ENCODE results near the gene PTCD2. TPM values are rescaled to one million over a fixed set of nuclear protein-coding genes. Genes with fewer than 3 reads are reported as not detected.
A peak's percentile ranks its signal among the peaks of the same experiment; 100 is the strongest.

PTCD2 gene
- total RNA-seq, 1 experiment from 2014 or later, result 19.9 TPM

- in situ Hi-C loops (cut with HindIII; ENCODE audit: low sequenced_read_pairs), result no loop called here
- no peak for DNase-seq (ENCODE audit: low spot score)
These were observed 52.2 kb downstream of the PTCD2 start for GRCh38 chr5:72372331-72372730.

DNA sequence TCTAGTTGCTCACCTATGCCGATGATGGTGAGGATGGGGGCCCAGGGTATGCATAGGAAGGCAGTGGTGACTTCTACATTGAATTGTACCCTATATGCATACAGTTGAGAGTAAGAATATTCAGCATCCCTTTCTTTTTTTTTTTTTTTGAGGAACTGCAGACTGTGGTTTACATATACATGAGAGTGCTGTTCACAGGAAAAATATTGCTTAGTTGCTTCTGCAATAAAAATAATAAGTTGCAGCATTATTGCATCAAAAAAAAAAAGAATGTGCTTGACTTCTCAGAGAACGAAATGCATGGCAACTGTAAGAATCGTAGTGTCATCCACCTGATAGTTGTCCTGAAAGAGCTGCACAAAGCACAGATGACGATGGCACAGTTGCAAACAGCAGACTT lies 52.8 kb downstream of the PTCD2 start:
- in situ Hi-C loops (cut with HindIII; ENCODE audit: low sequenced_read_pairs), result no loop called here

DNA sequence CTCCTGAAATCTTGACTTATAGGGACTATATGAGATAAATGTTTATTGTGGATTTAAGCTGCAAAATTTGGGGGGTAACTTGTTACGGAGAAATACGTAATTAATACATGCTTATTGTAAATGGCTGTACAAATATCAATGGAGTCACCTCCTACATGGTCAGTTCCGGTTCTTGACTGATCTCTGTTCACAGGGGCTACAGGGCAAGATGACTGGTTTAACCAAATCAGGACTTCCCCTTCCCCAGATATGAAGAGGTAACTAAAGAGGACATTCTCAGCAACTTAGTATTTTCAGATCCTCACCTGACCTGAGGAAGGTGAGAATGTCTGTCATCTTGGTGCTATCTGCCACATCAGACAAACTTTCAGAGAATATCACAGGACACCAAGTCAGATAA lies 54.7 kb downstream of the PTCD2 start:
- no peak for DNase-seq (ENCODE audit: low spot score)
- in situ Hi-C loops (cut with HindIII; ENCODE audit: low sequenced_read_pairs), result no loop called here

More for the DNA sequence above, 52.8 kb downstream of the PTCD2 start:
- DNase-seq (ENCODE audit: low spot score), result no peak

DNA sequence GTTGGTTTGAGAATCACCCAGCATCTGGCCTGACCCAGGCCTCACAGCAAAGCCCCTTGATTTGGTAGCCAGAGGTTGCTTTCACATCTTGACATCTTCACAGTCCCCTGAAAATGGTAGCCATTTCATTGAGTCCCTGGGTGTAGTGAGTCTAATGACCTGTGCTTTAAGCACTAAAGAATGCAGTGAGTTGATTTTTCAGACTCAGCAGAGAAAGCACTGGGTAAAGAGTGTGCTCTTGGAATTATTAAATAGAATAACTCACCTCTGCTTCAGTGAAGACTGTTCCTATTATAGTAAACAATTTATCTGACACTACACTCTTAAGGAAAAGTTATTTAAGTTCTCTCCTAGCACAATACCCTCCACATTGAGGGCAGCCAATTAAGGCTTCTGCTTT lies 56.2 kb downstream of the PTCD2 start:
- DNase-seq (ENCODE audit: low spot score), result no peak
- in situ Hi-C loops (cut with HindIII; ENCODE audit: low sequenced_read_pairs), result no loop called here

- in situ Hi-C loops (cut with HindIII; ENCODE audit: low sequenced_read_pairs), result no loop called here
- no peak for DNase-seq (ENCODE audit: low spot score)
These were observed 57.9 kb downstream of the PTCD2 start for GRCh38 chr5:72377910-72378638.

- in situ Hi-C loops (cut with HindIII; ENCODE audit: low sequenced_read_pairs), result no loop called here
- no peak for DNase-seq (ENCODE audit: low spot score)
These were observed 58.6 kb downstream of the PTCD2 start for GRCh38 chr5:72378639-72379289.

GRCh38 chr5:72379936-72380335 lies 59.8 kb downstream of the PTCD2 start:
- no peak for DNase-seq (ENCODE audit: low spot score)
- in situ Hi-C loops (cut with HindIII; ENCODE audit: low sequenced_read_pairs), result no loop called here

- no peak for DNase-seq (ENCODE audit: low spot score)
- in situ Hi-C loops (cut with HindIII; ENCODE audit: low sequenced_read_pairs), result no loop called here
These were observed 60.5 kb downstream of the PTCD2 start for GRCh38 chr5:72380492-72381274.

- no peak for DNase-seq (ENCODE audit: low spot score)
- in situ Hi-C loops (cut with HindIII; ENCODE audit: low sequenced_read_pairs), result no loop called here
These were observed 63.1 kb downstream of the PTCD2 start for GRCh38 chr5:72383280-72383679.

DNA sequence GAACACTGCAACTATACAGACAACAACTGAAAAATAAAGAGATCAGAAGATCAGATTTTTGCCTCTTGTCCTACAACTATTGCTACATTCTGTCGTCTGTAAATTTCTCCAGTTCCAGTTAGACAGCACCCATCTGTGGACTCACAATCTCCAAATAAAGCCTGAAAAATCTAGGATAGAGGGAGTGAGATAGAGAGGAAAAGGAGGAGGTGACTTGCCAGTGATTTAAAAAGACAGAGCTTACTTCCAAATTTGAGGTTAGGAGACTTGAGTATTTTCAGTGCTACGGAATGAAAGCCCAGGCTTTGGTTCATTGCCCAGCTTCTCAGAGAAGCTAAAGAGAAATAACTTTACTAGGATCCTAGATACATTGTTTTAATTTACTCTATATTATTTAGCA lies 63.6 kb downstream of the PTCD2 start:
- in situ Hi-C loops (cut with HindIII; ENCODE audit: low sequenced_read_pairs), result no loop called here

GRCh38 chr5:72386639-72387038 lies 66.5 kb downstream of the PTCD2 start:
- in situ Hi-C loops (cut with HindIII; ENCODE audit: low sequenced_read_pairs), result no loop called here
- DNase-seq (ENCODE audit: low spot score), result no peak

More for the DNA sequence above, 63.6 kb downstream of the PTCD2 start:
- no peak for DNase-seq (ENCODE audit: low spot score)

DNA sequence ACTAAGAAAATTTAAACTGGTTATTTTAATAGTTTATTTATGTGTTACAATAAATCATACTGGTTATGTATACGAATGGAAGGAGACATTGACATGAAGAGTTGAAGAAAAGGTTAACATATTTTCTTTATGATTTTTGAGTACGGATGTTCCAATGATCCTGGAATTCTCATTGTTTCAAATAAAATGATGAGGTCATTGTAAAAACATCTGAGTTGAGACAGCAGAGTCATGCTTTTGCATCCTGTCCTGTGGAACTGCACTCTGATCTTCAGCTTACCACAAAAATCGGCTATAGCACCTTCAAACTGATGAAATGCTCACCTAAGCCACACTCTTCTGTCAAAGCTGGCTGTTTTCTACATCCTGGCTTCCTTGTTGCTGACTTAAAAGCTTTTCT lies 67.8 kb downstream of the PTCD2 start:
- no peak for DNase-seq (ENCODE audit: low spot score)
- in situ Hi-C loops (cut with HindIII; ENCODE audit: low sequenced_read_pairs), result no loop called here

GRCh38 chr5:72388646-72389045 lies 68.5 kb downstream of the PTCD2 start:
- in situ Hi-C loops (cut with HindIII; ENCODE audit: low sequenced_read_pairs), result no loop called here
- DNase-seq (ENCODE audit: low spot score), result no peak

GRCh38 chr5:72390836-72391235 lies 70.7 kb downstream of the PTCD2 start:
- no peak for DNase-seq (ENCODE audit: low spot score)
- in situ Hi-C loops (cut with HindIII; ENCODE audit: low sequenced_read_pairs), result no loop called here

DNA sequence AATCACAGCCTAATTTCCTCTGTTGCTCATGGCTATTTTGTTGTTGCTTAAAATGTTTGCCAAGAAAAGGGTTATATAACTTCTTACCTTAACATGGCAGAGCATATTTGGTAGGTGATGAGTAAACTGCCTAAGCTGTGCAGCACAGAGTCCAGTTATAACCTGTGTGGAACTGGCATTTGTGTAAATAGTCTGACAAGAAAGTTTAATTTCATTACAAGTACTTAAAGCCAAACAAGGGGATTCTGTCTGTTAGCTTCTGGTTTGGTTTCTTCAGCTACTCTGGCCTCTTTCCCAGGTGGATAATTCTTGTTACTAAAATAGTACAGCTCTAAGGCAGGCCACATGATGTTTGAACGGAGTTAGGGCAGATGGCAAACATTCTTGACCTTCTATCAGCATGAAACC lies 72.2 kb downstream of the PTCD2 start:
- DNase-seq (ENCODE audit: low spot score), result peak; percentile 24
- in situ Hi-C loops (cut with HindIII; ENCODE audit: low sequenced_read_pairs), result no loop called here

GRCh38 chr5:72393052-72393451 lies 72.9 kb downstream of the PTCD2 start:
- in situ Hi-C loops (cut with HindIII; ENCODE audit: low sequenced_read_pairs), result no loop called here

GRCh38 chr5:72394688-72395087 lies 74.5 kb downstream of the PTCD2 start:
- in situ Hi-C loops (cut with HindIII; ENCODE audit: low sequenced_read_pairs), result no loop called here
- no peak for DNase-seq (ENCODE audit: low spot score)

More at GRCh38 chr5:72393052-72393451, 72.9 kb downstream of the PTCD2 start:
- no peak for DNase-seq (ENCODE audit: low spot score)

- no peak for DNase-seq (ENCODE audit: low spot score)
- in situ Hi-C loops (cut with HindIII; ENCODE audit: low sequenced_read_pairs), result no loop called here
These were observed 77.7 kb downstream of the PTCD2 start for GRCh38 chr5:72397836-72398235.

DNA sequence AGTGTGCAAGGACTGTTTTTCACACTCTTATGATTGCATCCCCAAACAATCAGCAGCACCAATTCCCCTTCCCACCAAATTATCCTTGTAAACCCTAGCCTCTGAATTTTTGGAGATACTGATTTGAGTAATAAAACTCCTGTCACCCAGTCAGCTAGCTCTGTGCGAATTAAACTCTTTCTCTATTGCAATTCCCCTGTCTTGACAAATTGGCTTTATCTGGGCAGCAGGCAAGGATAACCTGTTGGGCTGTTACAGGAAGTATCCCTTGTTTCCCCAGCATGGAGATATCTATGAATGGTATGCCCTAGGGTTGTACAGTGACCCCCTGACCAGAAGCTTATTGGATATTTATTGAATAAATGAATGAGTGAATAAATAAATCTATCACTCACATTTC lies 80.8 kb downstream of the PTCD2 start:
- DNase-seq (ENCODE audit: low spot score), result no peak
- in situ Hi-C loops (cut with HindIII; ENCODE audit: low sequenced_read_pairs), result no loop called here

DNA sequence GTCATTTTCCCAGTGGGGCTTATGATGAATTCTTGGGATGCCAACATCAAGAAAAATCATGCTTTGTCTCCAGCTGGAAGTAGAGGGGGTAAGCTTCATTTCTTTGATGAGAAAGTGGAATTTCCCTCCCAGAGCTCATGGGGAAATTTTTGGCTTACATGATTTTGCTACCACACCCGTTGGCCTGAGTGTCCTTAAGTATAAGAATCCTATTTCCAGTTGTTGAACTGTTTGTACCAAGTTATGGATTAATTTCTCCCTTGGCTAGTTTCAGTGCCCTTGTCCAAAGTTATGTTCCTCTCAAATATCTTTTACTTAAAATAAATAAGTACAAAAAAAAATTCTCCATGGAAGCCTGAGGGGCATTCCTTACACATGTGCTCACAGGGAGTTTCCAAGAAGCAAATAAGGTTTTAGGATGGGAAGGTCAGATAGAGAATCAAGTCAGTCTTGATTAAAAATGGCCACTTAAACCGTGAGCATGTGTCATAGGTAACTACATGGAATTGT lies 82.3 kb downstream of the PTCD2 start:
- in situ Hi-C loops (cut with HindIII; ENCODE audit: low sequenced_read_pairs), result no loop called here
- no peak for DNase-seq (ENCODE audit: low spot score)

Measured in G401 (cell line).